Hepatocyte (in vitro differentiated cells): Measurements from ENCODE around the gene KCNJ2.

Source experiments
- EZH2 ChIP-seq: fragments of 200-600 bp; sonication (generic); IDR thresholded peaks from 2 replicates; pipeline ENCODE4 v1.6.1; 2016; ENCODE audit warnings: antibody characterized with exemption, mild to moderate bottlenecking, borderline replicate concordance
- EZH2phosphoT487 ChIP-seq: fragments of 200-600 bp; sonication (generic); IDR thresholded peaks from one replicate; pipeline ENCODE4 v1.6.1; 2018; ENCODE audit warnings: antibody characterized with exemption, mild to moderate bottlenecking, low read depth, moderate library complexity; ENCODE audit not compliant: unreplicated experiment, severe bottlenecking
- TF ChIP-seq, protein P1 (sequence below): fragments of 200-600 bp; sonication (generic); IDR thresholded peaks from 2 replicates; pipeline ENCODE4 v1.5.1; 2016; ENCODE audit warnings: antibody characterized with exemption, mild to moderate bottlenecking; ENCODE audit not compliant: poor library complexity

- TF ChIP-seq, protein P1, sequence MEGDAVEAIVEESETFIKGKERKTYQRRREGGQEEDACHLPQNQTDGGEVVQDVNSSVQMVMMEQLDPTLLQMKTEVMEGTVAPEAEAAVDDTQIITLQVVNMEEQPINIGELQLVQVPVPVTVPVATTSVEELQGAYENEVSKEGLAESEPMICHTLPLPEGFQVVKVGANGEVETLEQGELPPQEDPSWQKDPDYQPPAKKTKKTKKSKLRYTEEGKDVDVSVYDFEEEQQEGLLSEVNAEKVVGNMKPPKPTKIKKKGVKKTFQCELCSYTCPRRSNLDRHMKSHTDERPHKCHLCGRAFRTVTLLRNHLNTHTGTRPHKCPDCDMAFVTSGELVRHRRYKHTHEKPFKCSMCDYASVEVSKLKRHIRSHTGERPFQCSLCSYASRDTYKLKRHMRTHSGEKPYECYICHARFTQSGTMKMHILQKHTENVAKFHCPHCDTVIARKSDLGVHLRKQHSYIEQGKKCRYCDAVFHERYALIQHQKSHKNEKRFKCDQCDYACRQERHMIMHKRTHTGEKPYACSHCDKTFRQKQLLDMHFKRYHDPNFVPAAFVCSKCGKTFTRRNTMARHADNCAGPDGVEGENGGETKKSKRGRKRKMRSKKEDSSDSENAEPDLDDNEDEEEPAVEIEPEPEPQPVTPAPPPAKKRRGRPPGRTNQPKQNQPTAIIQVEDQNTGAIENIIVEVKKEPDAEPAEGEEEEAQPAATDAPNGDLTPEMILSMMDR, result no peak
- no peak for TF ChIP-seq EZH2
- no peak for TF ChIP-seq EZH2phosphoT487
These were observed 621 bp downstream of the KCNJ2 start for GRCh38 chr17:70169709-70170597.
